PC-3 (cell line): Measurements from ENCODE around the gene RREB1.

Source experiments
- CTCF ChIP-seq: fragments of 300-600 bp; sonication (generic); conservative IDR thresholded peaks from 2 replicates; pipeline ENCODE4 v1.5.1; 2017; ENCODE audit warnings: antibody characterized with exemption, low read depth, mild to moderate bottlenecking, low read length
- EZH2 ChIP-seq: fragments of 300-600 bp; sonication (generic); IDR thresholded peaks from one replicate; pipeline ENCODE4 v1.6.1; 2017; ENCODE audit warnings: antibody characterized with exemption, mild to moderate bottlenecking, low read length; ENCODE audit not compliant: unreplicated experiment

GRCh38 chr6:7260291-7261031, 152.7 kb downstream of the RREB1 start:
- TF ChIP-seq EZH2: no peak
- no peak for TF ChIP-seq CTCF
